ENCODE results near the gene OPALIN. TPM values are rescaled to one million over a fixed set of nuclear protein-coding genes. Genes with fewer than 3 reads are reported as not detected.

The OPALIN gene
- total and polyA plus RNA-seq, 2 donors (not counting 3 experiments of a cell fraction or from before 2014, with no cell fraction given) = not detected

DNA sequence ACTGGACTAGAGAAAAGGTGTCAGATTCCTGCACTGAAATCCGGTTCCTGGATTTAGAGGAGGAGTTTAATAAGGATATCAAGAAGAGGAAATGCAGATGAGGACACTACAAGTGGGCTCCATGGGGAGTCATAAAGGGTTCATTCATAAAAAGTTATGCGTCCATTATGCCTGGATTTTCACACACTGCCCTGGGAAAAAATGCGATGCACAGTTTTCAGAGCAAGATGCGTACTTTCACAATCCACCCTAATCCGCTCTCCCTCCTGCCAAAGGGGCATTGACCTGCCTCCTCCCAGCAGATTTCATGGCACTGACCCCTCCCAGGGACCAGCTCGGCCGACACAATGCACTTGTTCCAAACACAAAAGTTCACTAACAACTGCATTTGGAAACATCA lies 42.2 kb upstream of the OPALIN start:
- H3K27ac ChIP-seq (ENCODE audit: insufficient read depth, low read depth, low read length) = no peak overlapping the region
- no peaks in the 10 kb centered on the region for H3K36me3 ChIP-seq (ENCODE audit: control insufficient read depth in 2 of 2, extremely low read depth in 1 of 2, insufficient read depth in 2 of 2, low read length in 2 of 2)
- H4K20me1 ChIP-seq (replicated peaks; ENCODE audit: control insufficient read depth, extremely low read depth, insufficient read depth, low read length) = no peaks in the 10 kb centered on the region
- no peak overlapping the region for H3K9ac ChIP-seq (replicated peaks; ENCODE audit: extremely low read depth, insufficient read depth, low read length)
- intact Hi-C loops (cut with micrococcal nuclease) = no loop called here
- DNase-seq (ENCODE audit: low read depth, low spot score) = no peak
- TF ChIP-seq, protein P1, sequence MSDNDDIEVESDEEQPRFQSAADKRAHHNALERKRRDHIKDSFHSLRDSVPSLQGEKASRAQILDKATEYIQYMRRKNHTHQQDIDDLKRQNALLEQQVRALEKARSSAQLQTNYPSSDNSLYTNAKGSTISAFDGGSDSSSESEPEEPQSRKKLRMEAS (IDR thresholded peaks at IDR 0.05; ENCODE audit: insufficient read depth, insufficient read length) = no peak
- no peak for TF ChIP-seq POLR2AphosphoS5 (IDR thresholded peaks at IDR 0.05; ENCODE audit: insufficient read depth, low read depth, low read length)
- TF ChIP-seq MYC (IDR thresholded peaks at IDR 0.05; ENCODE audit: low read depth, low read length) = no peak
- no peak for TF ChIP-seq POLR2A (IDR thresholded peaks at IDR 0.05; ENCODE audit: low read depth, low read length)
- no peak for TF ChIP-seq FOS (IDR thresholded peaks at IDR 0.05; ENCODE audit: borderline replicate concordance, insufficient read depth, low read length)
- TF ChIP-seq EZH2 (IDR thresholded peaks at IDR 0.05; ENCODE audit: borderline replicate concordance, low read depth, low read length, severe bottlenecking) = no peak
- no peak for TF ChIP-seq JUN (IDR thresholded peaks at IDR 0.05; ENCODE audit: borderline replicate concordance, insufficient read depth, insufficient read length, low read depth)
- TF ChIP-seq, protein P2, sequence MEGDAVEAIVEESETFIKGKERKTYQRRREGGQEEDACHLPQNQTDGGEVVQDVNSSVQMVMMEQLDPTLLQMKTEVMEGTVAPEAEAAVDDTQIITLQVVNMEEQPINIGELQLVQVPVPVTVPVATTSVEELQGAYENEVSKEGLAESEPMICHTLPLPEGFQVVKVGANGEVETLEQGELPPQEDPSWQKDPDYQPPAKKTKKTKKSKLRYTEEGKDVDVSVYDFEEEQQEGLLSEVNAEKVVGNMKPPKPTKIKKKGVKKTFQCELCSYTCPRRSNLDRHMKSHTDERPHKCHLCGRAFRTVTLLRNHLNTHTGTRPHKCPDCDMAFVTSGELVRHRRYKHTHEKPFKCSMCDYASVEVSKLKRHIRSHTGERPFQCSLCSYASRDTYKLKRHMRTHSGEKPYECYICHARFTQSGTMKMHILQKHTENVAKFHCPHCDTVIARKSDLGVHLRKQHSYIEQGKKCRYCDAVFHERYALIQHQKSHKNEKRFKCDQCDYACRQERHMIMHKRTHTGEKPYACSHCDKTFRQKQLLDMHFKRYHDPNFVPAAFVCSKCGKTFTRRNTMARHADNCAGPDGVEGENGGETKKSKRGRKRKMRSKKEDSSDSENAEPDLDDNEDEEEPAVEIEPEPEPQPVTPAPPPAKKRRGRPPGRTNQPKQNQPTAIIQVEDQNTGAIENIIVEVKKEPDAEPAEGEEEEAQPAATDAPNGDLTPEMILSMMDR (IDR thresholded peaks at IDR 0.05; ENCODE audit: extremely low read depth in 1 of 2, insufficient read depth in 1 of 2, low read depth in 1 of 2, low read length in 2 of 2) = no peak
- TF ChIP-seq GATA2 (IDR thresholded peaks at IDR 0.05; ENCODE audit: insufficient read depth, insufficient read length, low read depth, low read length) = no peak
- BruUV-seq (replicated peaks) = no TSS peak
- ChIA-PET CTCF (interaction anchor here (0.6 kb wide), 1 partner anchor 64 kb away, joined by 3 read pairs; no protein-coding TSS in a partner anchor), POLR2A (no interaction called here)
- no peak overlapping the region for H3K4me2 ChIP-seq (ENCODE audit: insufficient read depth, low read length)
- H2AFZ ChIP-seq (ENCODE audit: low read depth, low read length) = no peak overlapping the region
- H3K9me1 ChIP-seq (replicated peaks; ENCODE audit: control insufficient read depth, extremely low read depth, insufficient read depth, low read length) = no peaks in the 10 kb centered on the region
- peaks cover 2 to 9% of the 10 kb centered on the region in 2 experiments for H3K27me3 ChIP-seq (ENCODE audit: control insufficient read depth in 2 of 2, insufficient read depth in 2 of 2, low read length in 2 of 2)
- dilution Hi-C loops (cut with MboI; ENCODE audit: extremely low pct_ligation_motif_present, low sequenced_read_pairs) = no loop called here
- H3K9me3 ChIP-seq (replicated peaks; ENCODE audit: control insufficient read depth, insufficient read depth, low read length) = no peaks in the 10 kb centered on the region
- H3K4me3 ChIP-seq (replicated peaks in 1 of 3; ENCODE audit: insufficient read depth in 1 of 3, low read depth in 1 of 3, low read length in 3 of 3) = no peak overlapping the region
- FAIRE-seq = no peak
- no peaks in the 10 kb centered on the region for H3K79me2 ChIP-seq (ENCODE audit: control insufficient read depth, insufficient read depth, low read length)
- H3K4me1 ChIP-seq (ENCODE audit: control insufficient read depth, extremely low read depth, insufficient read depth, low read length) = no peaks in the 10 kb centered on the region

Measured in endothelial cell of umbilical vein (primary cell).